ENCODE results near the gene MTX1. TPM values are rescaled to one million over a fixed set of nuclear protein-coding genes. Genes with fewer than 3 reads are reported as not detected.

MTX1 gene
- total RNA-seq, 1 experiment from 2014 or later, result 72.2 TPM

- no peak for DNase-seq (ENCODE audit: low spot score)
Observed at GRCh38 chr1:155174324-155175280, 33.9 kb upstream of the MTX1 start.

DNA sequence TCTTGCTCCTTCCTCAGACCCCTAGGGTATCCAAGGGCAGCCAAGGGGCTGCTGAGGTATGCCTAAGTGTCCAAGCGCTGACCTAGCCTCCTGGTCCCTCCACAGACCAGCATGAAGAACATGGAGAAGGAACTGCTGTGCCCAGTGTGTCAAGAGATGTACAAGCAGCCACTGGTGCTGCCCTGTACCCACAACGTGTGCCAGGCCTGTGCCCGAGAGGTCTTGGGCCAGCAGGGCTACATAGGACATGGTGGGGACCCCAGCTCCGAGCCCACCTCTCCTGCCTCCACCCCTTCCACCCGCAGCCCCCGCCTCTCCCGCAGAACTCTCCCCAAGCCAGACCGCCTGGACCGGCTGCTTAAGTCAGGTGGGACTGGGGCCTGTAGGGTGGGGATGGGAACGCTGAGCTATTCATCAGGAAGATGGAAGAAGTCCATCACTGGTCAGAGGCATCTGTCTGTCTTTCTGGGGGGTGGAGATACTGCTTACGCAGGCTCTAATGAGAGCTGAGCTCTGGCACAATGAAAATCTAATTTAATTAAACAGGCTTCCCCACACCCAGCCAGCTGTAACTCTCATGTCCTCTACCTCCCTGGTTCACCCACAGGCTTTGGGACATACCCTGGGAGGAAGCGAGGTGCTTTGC, 33.1 kb upstream of the MTX1 start:
- DNase-seq (ENCODE audit: low spot score), result no peak

GRCh38 chr1:155175927-155176371, 32.5 kb upstream of the MTX1 start:
- DNase-seq (ENCODE audit: low spot score), result peak; percentile 50

- peak; percentile 92 for DNase-seq (ENCODE audit: low spot score)
Observed at GRCh38 chr1:155176544-155177071, 31.9 kb upstream of the MTX1 start.

DNA sequence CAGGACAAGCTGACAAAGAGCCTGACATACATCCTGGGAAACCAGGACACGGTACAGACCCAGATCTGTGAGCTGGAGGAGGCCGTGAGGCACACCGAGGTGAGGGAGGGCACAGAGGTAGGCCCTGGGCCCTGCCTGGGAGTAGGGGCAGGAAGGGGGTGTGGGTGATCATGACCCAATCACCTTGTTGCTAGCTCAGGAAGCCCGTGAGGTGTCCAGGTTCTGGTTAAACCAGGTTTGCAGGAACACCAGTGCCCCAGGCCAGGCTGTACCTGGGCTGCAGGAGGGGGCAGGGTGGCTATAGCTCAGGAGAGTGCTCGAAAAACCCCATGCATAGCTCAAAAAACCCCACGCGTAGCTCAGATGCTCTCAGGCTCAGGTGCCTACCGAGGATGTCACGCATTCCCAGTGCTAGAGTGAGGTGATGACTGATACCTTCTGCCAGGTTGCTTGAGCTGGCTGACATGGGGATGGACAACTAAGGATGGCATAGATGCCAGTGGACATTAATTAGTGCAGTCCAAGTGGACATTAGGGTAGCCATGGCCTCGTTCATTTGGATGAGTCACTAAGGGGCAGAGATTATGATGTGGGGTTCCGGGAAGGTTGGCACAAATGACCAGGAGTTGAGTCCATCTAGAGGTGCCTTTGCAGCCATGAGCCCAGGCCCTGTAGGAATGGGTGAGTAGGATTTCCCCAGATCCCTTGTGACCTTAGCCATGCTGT, 31.1 kb upstream of the MTX1 start:
- DNase-seq (ENCODE audit: low spot score), result no peak

GRCh38 chr1:155177918-155178281, 30.6 kb upstream of the MTX1 start:
- DNase-seq (ENCODE audit: low spot score), result no peak

GRCh38 chr1:155178441-155179111, 29.9 kb upstream of the MTX1 start:
- DNase-seq (ENCODE audit: low spot score), result no peak

DNA sequence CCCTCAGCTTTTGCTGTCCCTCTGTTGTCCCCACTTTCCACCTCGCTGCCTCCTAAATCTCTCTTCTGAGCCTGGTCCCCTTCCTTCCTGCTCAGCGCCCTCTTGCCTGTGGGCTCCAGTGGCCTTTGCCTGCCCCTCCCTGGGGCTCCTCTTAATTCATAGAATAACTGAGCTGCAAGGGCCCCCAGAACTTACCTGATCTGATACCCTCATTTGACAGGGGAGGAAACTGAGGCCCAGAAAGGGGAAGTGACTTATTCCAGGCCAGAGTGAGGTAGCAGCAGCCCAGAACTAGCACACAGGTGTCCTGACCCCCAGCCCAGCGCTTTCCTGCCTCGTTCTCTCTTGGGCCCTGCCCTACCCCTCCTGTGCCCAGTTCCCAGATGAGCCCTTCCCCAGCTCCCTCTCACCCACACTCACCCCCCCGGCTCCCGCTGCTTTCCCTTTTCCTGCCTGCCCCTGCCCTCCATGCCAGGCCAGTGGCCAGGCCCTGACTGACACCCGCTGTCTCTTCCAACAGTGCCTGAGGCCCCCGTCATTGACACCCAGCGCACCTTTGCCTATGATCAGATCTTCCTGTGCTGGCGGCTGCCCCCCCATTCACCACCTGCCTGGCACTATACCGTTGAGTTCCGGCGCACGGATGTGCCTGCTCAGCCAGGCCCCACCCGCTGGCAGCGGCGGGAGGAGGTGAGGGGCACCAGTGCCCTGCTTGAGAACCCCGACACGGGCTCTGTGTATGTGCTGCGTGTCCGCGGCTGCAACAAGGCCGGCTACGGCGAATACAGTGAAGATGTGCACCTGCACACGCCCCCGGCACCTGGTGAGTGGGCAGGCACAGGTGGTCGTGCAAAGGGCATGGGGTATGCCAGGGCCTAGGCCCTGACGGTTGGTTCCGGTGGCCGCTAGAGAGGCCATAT, 29.1 kb upstream of the MTX1 start:
- DNase-seq (ENCODE audit: low spot score), result no peak

DNA sequence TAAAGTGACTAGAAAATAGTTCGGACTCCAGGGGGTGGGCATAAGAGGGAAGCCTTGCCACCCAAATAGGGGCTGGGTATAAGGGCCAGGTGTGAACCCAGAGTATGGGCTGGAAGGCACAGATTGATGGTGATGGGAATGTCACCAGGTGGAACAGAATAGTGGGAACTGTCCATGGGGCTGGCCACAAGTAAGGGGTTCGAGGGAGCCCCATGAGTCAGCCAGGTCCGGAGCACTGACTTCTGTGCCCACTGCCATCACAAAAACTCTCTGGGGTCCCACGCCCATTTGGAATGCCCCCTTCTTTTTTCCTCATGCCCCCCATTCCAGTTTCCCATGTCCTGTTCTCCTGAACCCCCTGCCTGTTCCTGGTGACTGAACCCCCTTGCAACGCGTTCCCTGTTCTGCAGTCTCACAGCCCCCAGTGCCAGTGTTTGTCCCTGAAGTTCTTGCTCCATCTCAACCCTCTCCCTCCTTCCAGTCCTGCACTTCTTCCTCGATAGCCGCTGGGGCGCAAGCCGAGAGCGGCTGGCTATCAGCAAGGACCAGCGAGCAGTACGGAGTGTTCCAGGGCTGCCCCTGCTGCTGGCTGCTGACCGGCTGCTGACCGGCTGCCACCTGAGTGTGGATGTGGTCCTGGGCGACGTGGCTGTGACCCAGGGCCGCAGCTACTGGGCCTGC, 27.0 kb upstream of the MTX1 start:
- no peak for DNase-seq (ENCODE audit: low spot score)

- DNase-seq (ENCODE audit: low spot score), result no peak
Observed at GRCh38 chr1:155182052-155182550, 26.4 kb upstream of the MTX1 start.

DNA sequence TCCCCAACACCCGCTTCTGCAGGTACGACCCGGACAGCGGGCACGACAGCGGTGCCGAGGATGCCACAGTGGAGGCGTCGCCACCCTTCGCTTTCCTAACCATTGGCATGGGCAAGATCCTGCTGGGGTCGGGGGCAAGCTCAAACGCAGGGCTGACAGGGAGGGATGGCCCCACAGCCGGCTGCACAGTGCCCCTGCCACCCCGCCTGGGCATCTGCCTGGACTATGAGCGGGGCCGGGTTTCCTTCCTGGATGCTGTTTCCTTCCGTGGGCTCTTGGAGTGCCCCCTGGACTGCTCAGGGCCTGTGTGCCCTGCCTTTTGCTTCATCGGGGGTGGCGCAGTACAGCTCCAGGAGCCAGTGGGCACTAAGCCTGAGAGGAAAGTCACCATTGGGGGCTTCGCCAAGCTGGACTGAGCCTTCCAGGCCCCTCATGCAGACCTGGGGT, 24.7 kb upstream of the MTX1 start:
- no peak for DNase-seq (ENCODE audit: low spot score)

GRCh38 chr1:155184351-155184811, 24.1 kb upstream of the MTX1 start:
- DNase-seq (ENCODE audit: low spot score), result no peak

DNA sequence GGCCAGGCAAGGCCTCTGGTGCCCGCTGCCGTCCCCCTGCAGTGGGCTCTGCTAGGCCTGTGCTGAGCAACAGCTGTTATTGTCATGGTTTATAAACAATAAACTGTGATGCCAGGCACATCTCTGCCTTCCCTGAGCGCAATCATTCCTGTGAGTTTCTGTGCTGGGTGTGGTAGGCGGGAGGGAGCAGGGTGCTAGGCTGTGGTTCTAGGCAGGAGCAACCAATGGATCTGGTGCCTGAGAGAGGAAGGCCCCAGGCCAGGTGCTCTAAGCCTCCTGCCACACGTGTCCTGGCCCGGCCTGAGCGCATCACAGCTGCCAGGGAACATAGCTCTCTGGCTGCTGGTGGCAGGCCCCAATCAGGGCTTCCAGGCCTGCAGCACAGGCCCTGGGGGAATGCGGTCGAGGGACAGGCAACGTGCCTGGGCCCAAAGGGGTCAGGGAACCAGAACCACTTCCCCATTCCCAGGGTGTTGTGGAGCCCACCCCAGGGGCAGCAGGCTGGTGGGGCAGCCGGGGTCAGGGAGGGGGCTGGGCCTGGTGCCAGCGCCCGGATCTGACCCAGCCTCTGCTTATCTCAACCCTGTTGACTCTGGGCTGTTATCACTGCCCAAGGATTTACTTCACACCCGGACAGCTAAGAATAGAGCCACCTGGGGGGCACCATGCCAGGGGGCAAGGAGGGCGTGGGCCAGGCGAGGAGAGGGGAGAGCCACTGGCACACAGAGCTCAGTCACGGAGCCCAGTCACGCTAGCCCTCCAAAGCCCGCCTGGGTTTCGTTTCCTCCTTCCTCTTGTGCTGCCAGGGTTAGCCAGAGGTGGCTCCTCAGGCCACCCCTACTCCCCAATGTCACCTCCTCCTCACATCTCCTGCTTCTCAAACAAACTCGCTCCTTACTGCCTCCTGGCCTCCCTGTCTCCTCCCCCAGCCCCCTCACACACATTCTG, 23.4 kb upstream of the MTX1 start:
- no peak for DNase-seq (ENCODE audit: low spot score)

GRCh38 chr1:155185783-155186066, 22.8 kb upstream of the MTX1 start:
- no peak for DNase-seq (ENCODE audit: low spot score)

DNA sequence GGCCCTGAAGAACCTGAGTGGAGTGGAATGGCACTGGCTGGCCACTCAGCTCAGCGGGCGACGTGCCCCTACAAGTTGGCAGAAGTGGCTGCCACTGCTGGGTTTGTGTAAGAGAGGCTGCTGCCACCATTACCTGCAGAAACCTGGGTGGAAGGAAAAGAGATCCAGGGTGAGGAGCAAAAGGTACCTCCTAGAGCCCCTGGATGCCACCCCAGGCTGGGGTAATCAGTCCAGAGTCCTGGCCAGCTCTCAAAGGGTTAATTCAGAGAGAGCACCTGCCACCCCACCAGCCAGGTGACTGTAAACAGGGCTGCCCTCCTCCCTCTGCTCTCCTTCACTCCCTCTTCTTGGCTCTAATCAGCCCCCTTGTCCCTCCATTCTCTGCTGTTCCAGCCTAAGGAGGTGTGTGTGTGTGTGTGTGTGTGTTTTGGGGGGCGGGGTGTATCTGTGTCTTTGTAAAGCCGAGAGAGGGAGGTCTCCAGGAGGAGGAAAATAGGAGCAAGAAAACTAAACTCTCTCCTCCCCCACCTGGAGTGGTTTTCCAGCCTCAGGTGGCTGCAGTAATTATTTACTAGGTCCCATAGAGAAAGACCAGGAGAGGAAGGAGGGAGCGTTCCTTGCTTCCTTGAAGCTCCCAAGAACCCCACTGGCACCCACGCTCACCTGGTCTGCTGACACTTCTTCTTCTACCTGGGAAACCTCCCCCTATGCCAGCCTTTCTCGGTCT, 22.3 kb upstream of the MTX1 start:
- peak; percentile 38 for DNase-seq (ENCODE audit: low spot score)

GRCh38 chr1:155186794-155187455, 21.6 kb upstream of the MTX1 start:
- DNase-seq (ENCODE audit: low spot score), result no peak

DNA sequence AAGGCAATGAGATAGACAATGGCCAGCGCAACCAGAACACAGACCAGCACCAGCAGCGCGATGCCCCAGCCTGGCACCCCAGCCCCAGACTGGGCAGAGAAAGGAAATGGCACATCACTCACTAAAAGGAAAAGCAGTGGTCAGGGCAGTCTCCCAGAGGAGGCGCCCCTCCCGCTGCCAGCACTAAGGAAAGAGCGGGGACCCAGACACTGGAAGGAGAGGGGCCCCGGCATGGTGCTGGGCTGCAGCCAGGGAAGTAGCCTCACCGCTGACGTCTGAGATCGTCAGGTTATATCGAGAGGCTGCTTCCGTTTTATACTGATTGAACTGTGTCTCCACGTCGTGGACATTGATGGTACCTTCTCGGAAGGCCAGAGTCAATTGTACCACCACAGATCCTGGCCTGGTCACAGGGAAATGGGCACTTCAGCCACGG, 21.0 kb upstream of the MTX1 start:
- DNase-seq (ENCODE audit: low spot score), result no peak

Measured in HT-29 (cell line).